K562 (cell line): ENCODE measurements around the gene DGKZ. TPM values are rescaled to one million over a fixed set of nuclear protein-coding genes. Genes with fewer than 3 reads are reported as not detected.

Experiments used
- ATAC-seq: fragments of 200-7000 bp; cut with Tn5 transposase; 3 replicates; pipeline ENCODE4 v1.9.1; 2020; ENCODE audit warnings: moderate library complexity
- BruUV-seq: library from RNA; stranded (reverse); fragments of 400-500 nt; replicated peaks from 2 replicates; lab custom pipeline; 2021; lab: Mats Ljungman, UMichigan
- CTCF ChIA-PET: fragments of 300-600 bp; formaldehyde crosslinking; extraction: SDS; loops from one replicate; lab custom pipeline; 2021; ENCODE audit warnings: low intra/inter-chr PET ratio; lab: Yijun Ruan, JAX
- POLR2A ChIA-PET: fragments of 300-600, 350-650 bp; sonication (Branson Sonifier 250); formaldehyde crosslinking; extraction: SDS; loops from one replicate; lab custom pipeline; 2021; ENCODE audit warnings: antibody characterized with exemption, inconsistent platforms; lab: Yijun Ruan, JAX
- DNase-seq, 4 experiments: peaks; one replicate each; pipeline versions ENCODE4 v3.0.0 to v3.0.0-alpha.2; 2011 to 2018; ENCODE audit warnings: low spot score in 3 of 4, mixed read lengths in 3 of 4; ENCODE audit errors: extremely low read depth in 1 of 4
- FAIRE-seq: peaks from 2 replicates; lab custom pipeline; 2011; peaks lifted over from hg19 to GRCh38; lab: Jason Lieb, UNC
- H2AFZ ChIP-seq: 2 replicates; pipeline ENCODE4 v1.6.0; 2011; ENCODE audit warnings: low read depth, low read length, control low read depth, inconsistent platforms
- H3K27ac ChIP-seq: fragments of 200-600 bp; 3 replicates; pipeline ENCODE4 v1.8.0; 2011; ENCODE audit warnings: low read depth, mild to moderate bottlenecking, control low read depth, inconsistent platforms, low read length, moderate library complexity, mixed read lengths; ENCODE audit errors: extremely low read depth
- H3K27me3 ChIP-seq, 2 experiments: fragments of 300-600 bp in 1 of 2; 2 replicates in 1 of 2; 3 replicates in 1 of 2; pipeline versions ENCODE4 v1.6.0 to v1.8.0; 2011; ENCODE audit warnings: inconsistent platforms in 2 of 2, low read length in 2 of 2, mild to moderate bottlenecking in 1 of 2, mixed read lengths in 1 of 2, moderate library complexity in 1 of 2; ENCODE audit not compliant: control insufficient read depth in 2 of 2, insufficient read depth in 2 of 2
- H3K36me3 ChIP-seq: fragments of 300-600 bp; 3 replicates; pipeline ENCODE4 v1.8.0; 2011; ENCODE audit warnings: mild to moderate bottlenecking, low read length, inconsistent platforms; ENCODE audit not compliant: control insufficient read depth, insufficient read depth
- H3K4me1 ChIP-seq, 2 experiments: fragments of 200-600 bp in 1 of 2; replicated peaks in 1 of 2; 2 replicates in 1 of 2; 3 replicates in 1 of 2; pipeline versions ENCODE4 v1.5.1 to v1.8.0; 2011; ENCODE audit warnings: inconsistent platforms in 2 of 2, low read length in 2 of 2, mild to moderate bottlenecking in 1 of 2, mixed read lengths in 1 of 2, moderate library complexity in 1 of 2; ENCODE audit not compliant: control insufficient read depth in 2 of 2, insufficient read depth in 2 of 2
- H3K4me2 ChIP-seq: 2 replicates; pipeline ENCODE4 v1.6.1; 2011; ENCODE audit warnings: low read length, control low read depth, inconsistent platforms, mixed read lengths; ENCODE audit not compliant: insufficient read depth
- H3K4me3 ChIP-seq: fragments of 200-600 bp; sonication (generic), shearing (Covaris generic); 2 replicates; pipeline ENCODE4 v1.5.1; 2016; ENCODE audit warnings: control low read depth, inconsistent platforms
- H3K79me2 ChIP-seq: fragments of 200-600 bp; 3 replicates; pipeline ENCODE4 v1.8.0; 2011; ENCODE audit warnings: low read length, inconsistent platforms; ENCODE audit not compliant: control insufficient read depth, insufficient read depth
- H3K9ac ChIP-seq, 2 experiments: 2 replicates each; pipeline versions ENCODE4 v1.6.0 to v1.6.1; 2011; ENCODE audit warnings: low read depth in 2 of 2, low read length in 2 of 2, control low read depth in 1 of 2, inconsistent platforms in 1 of 2, mild to moderate bottlenecking in 1 of 2, mixed read lengths in 1 of 2; ENCODE audit not compliant: insufficient read depth in 1 of 2
- H3K9me1 ChIP-seq: one replicate; pipeline ENCODE4 v1.6.0; 2011; ENCODE audit warnings: inconsistent platforms, mild to moderate bottlenecking, low read length, moderate library complexity; ENCODE audit not compliant: control insufficient read depth, insufficient read depth
- H3K9me3 ChIP-seq: replicated peaks from 2 replicates; pipeline ENCODE4 v1.5.1; 2011; ENCODE audit warnings: low read depth, low read length, inconsistent platforms; ENCODE audit not compliant: control insufficient read depth, insufficient read depth
- H4K20me1 ChIP-seq: replicated peaks from 2 replicates; pipeline ENCODE4 v1.6.1; 2011; ENCODE audit warnings: low read length, inconsistent platforms, mixed read lengths; ENCODE audit not compliant: control insufficient read depth, insufficient read depth
- CBX2 ChIP-seq: fragments of 200-600 bp; sonication (generic); IDR thresholded peaks from one replicate; pipeline ENCODE4 v1.6.1; 2012; ENCODE audit warnings: mild to moderate bottlenecking, low read length, inconsistent platforms; ENCODE audit not compliant: insufficient read depth, poor library complexity, severe bottlenecking
- DACH1 ChIP-seq: fragments of 450-650 bp; IDR thresholded peaks from 2 replicates; pipeline ENCODE4 v1.6.1; 2018; ENCODE audit not compliant: partially characterized antibody
- DIDO1 ChIP-seq: fragments of 450-650 bp; IDR thresholded peaks from 2 replicates; pipeline ENCODE4 v1.6.1; 2016; ENCODE audit warnings: low read depth, missing biosample characterization, missing genetic modification characterization
- DNMT1 ChIP-seq: fragments of 450-650 bp; IDR thresholded peaks from 2 replicates; pipeline ENCODE4 v1.6.1; 2016; ENCODE audit warnings: antibody characterized with exemption, mild to moderate bottlenecking
- HIVEP1 ChIP-seq: fragments of 250-450 bp; sonication (Bioruptor Pico); IDR thresholded peaks from 2 replicates; pipeline ENCODE4 v1.4.0; 2020; ENCODE audit warnings: mild to moderate bottlenecking
- JUNB ChIP-seq: fragments of 450-650 bp; formaldehyde crosslinking; conservative IDR thresholded peaks from 2 replicates; pipeline ENCODE4 v1.4.0; 2020; ENCODE audit warnings: mild to moderate bottlenecking
- KDM5B ChIP-seq: fragments of 200-600 bp; sonication (generic); IDR thresholded peaks from 2 replicates; pipeline ENCODE4 v1.6.1; 2012; ENCODE audit warnings: low read depth, mild to moderate bottlenecking, moderate library complexity, low read length, control low read depth, inconsistent platforms; ENCODE audit not compliant: insufficient replicate concordance
- KHSRP ChIP-seq: fragments of 450-650 bp; IDR thresholded peaks from 2 replicates; pipeline ENCODE4 v1.6.1; 2017
- KLF1 ChIP-seq: fragments of 450-650 bp; IDR thresholded peaks from 2 replicates; pipeline ENCODE4 v1.6.1; 2016; ENCODE audit warnings: missing genetic modification characterization, missing compliant biosample characterization
- MEF2A ChIP-seq: IDR thresholded peaks from 2 replicates; pipeline ENCODE4 v1.6.1; 2011; ENCODE audit warnings: low read depth, mild to moderate bottlenecking, low read length, moderate library complexity; ENCODE audit not compliant: control insufficient read depth
- SIN3B ChIP-seq: fragments of 450-650 bp; IDR thresholded peaks from 2 replicates; pipeline ENCODE4 v1.6.1; 2017; ENCODE audit warnings: low read depth, mild to moderate bottlenecking, moderate library complexity
- ZBTB49 ChIP-seq: sonication (generic); formaldehyde crosslinking; IDR thresholded peaks from 2 replicates; pipeline ENCODE4 v1.8.0; 2022; ENCODE audit warnings: missing genetic modification reagents, mild to moderate bottlenecking, borderline replicate concordance
- ZNF143 ChIP-seq: sonication (generic); formaldehyde crosslinking; IDR thresholded peaks from 2 replicates; pipeline ENCODE4 v1.9.0; 2022; ENCODE audit warnings: mild to moderate bottlenecking, missing genetic modification reagents
- ZNF449 ChIP-seq: fragments of 250-450 bp; sonication (Bioruptor Pico); IDR thresholded peaks from 2 replicates; pipeline ENCODE4 v1.8.0; 2022; ENCODE audit warnings: moderate library complexity, mild to moderate bottlenecking, inconsistent platforms
- ZNF76 ChIP-seq: fragments of 250-450 bp; sonication (Bioruptor Pico); IDR thresholded peaks from 2 replicates; pipeline ENCODE4 v1.4.0; 2020; ENCODE audit warnings: mild to moderate bottlenecking, moderate library complexity, borderline replicate concordance
- WGBS: fragments of 100-300 bp; shearing (Covaris generic); methylation state at CpG from one replicate; pipeline ENCODE4 v1.1.6; 2016; ENCODE audit warnings: low coverage, mixed read lengths; ENCODE audit not compliant: insufficient coverage; ENCODE audit errors: missing lambda C conversion rate; 5-methylcytosine and 5-hydroxymethylcytosine counted together
- in situ Hi-C: fragments of 300-500 bp; cut with MboI; formaldehyde crosslinking; loops from 4 replicates; pipeline ENCODE4 v1.15.0; 2018; ENCODE audit warnings: inconsistent platforms, mixed read lengths
- intact Hi-C: fragments of 100-400 bp; cut with micrococcal nuclease; formaldehyde crosslinking; loops from 2 replicates; pipeline ENCODE4 v1.14.2; 2022
- polyA plus RNA-seq, 8 experiments: library from polyadenylated mRNA; depleted of rRNA in 4 of 8; stranded (reverse) in 5 of 8; unstranded in 3 of 8; fragments of >200 nt; fragmentation: Nextera tagmentation in 2 of 8; fragmentation: Illumina TruSeq in 1 of 8; extraction: Ambion mirVana in 2 of 8; extraction: Trizol in 1 of 8; gene quantifications; 2 replicates each; pipeline versions ENCODE4 v1.2.1 to v1.2.3, GENCODE V29; 2011 to 2014; ENCODE audit warnings: inconsistent platforms in 1 of 8, missing spikeins in 1 of 8
- total RNA-seq, 7 experiments: library from RNA; depleted of rRNA in 6 of 7; stranded (reverse); fragments of >200 nt in 6 of 7; fragmentation: Illumina TruSeq in 2 of 7; extraction: Trizol in 2 of 7; gene quantifications; 2 replicates each; pipeline versions ENCODE4 v1.2.1 to v1.2.3, GENCODE V29; 2011 to 2021; ENCODE audit warnings: low replicate concordance in 1 of 7
- TF ChIP-seq, protein P1 (sequence below): fragments of 450-650 bp; formaldehyde crosslinking; conservative IDR thresholded peaks from 2 replicates; pipeline ENCODE4 v1.4.0; 2022; ENCODE audit warnings: mild to moderate bottlenecking, missing genetic modification characterization

The DGKZ gene
- total and polyA plus RNA-seq, 9 of the 15 experiments (the other 6 are each of a cell fraction or from before 2014, with no cell fraction given), result 0.51 to 100 (median 44.2) TPM

DNA sequence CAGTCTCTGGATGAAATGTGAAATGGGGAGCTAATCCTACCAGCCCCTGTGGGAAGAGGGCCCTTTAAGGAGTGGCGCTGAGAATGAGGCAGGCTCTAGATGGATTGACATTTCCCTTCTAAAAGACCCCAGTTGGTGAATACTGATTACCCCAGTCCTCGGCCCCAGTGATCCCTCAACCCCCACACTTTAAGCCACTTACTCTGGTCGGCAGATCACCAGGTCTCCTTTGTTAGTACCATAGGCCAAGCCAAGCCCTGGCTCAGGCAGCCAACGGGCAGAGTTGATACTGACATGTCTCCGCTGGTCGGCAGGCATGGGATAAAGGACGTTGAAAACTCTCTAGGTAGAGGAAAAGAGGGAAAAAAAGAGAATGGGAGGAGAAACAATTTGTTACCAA, 70.4 kb downstream of the DGKZ start:
- H2AFZ ChIP-seq, result no peak overlapping the region
- DNase-seq, result no peak
- H3K4me2 ChIP-seq, result no peak overlapping the region
- H3K9me1 ChIP-seq, result no peaks in the 10 kb centered on the region
- no peak overlapping the region for H3K27ac ChIP-seq
- no TSS peak for BruUV-seq
- FAIRE-seq, result no peak
- peaks cover 60% of the 10 kb centered on the region; the same call in 2 of the 3 replicates for H3K36me3 ChIP-seq
- no peaks in the 10 kb centered on the region for H3K27me3 ChIP-seq
- TF ChIP-seq ZNF449 (CRISPR knock-in tag) (no peak), KDM5B (no peak), ZNF143 (CRISPR knock-in tag) (no peak), HIVEP1 (CRISPR knock-in tag) (no peak), SIN3B (no peak), ZBTB49 (CRISPR knock-in tag) (no peak), ZNF76 (no peak), KLF1 (tag) (no peak), KHSRP (no peak), DACH1 (no peak), DNMT1 (no peak), DIDO1 (no peak), CBX2 (no peak), MEF2A (no peak), JUNB (CRISPR knock-in tag) (no peak)
- TF ChIP-seq, protein P1, sequence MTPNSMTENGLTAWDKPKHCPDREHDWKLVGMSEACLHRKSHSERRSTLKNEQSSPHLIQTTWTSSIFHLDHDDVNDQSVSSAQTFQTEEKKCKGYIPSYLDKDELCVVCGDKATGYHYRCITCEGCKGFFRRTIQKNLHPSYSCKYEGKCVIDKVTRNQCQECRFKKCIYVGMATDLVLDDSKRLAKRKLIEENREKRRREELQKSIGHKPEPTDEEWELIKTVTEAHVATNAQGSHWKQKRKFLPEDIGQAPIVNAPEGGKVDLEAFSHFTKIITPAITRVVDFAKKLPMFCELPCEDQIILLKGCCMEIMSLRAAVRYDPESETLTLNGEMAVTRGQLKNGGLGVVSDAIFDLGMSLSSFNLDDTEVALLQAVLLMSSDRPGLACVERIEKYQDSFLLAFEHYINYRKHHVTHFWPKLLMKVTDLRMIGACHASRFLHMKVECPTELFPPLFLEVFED, result no peak
- no peak for ATAC-seq
- no peak overlapping the region for H3K9ac ChIP-seq
- WGBS, result 87% methylated on average over 7 of the region's 7 CpGs
- in situ Hi-C loops (no loop called here), intact Hi-C loops (no loop called here)
- H3K79me2 ChIP-seq, result no peaks in the 10 kb centered on the region
- ChIA-PET CTCF (no interaction called here), POLR2A (interaction anchor here (1.1 kb wide), 1 partner anchor 15 kb away, joined by 3 read pairs; no protein-coding TSS in a partner anchor)
- H4K20me1 ChIP-seq, result no peaks in the 10 kb centered on the region; the same call in none of the 2 replicates
- H3K4me3 ChIP-seq, result no peak overlapping the region
- H3K4me1 ChIP-seq, result peaks cover 7 to 13% of the 10 kb centered on the region in 2 experiments; a peak in 4 of 5 replicates
- no peaks in the 10 kb centered on the region for H3K9me3 ChIP-seq
